ENCODE results near the gene SCN3A.

The SCN3A gene

GRCh38 chr2:165248238-165248637 lies 44.4 kb upstream of the SCN3A start:
- H3K4me1 ChIP-seq (ENCODE audit: control insufficient read depth, low read length), result no peaks in the 10 kb centered on the region
- H3K36me3 ChIP-seq (ENCODE audit: control insufficient read depth, low read length), result no peaks in the 10 kb centered on the region
- H3K4me3 ChIP-seq (ENCODE audit: low read length), result no peak overlapping the region
- no peak overlapping the region for H3K4me2 ChIP-seq (ENCODE audit: low read length)
- no peak overlapping the region for H3K27ac ChIP-seq (ENCODE audit: low read depth, low read length)
- H4K20me1 ChIP-seq (ENCODE audit: control insufficient read depth, insufficient read depth, low read depth, low read length), result no peaks in the 10 kb centered on the region
- H3K9me2 ChIP-seq (replicated peaks; ENCODE audit: control insufficient read depth, low read length), result no peaks in the 10 kb centered on the region
- peaks cover 6% of the 10 kb centered on the region; the same call in 1 of the 2 replicates for H3K27me3 ChIP-seq (ENCODE audit: control insufficient read depth, low read length)
- no peaks in the 10 kb centered on the region for H3K9me3 ChIP-seq (ENCODE audit: control insufficient read depth, insufficient read depth, low read length)
- TF ChIP-seq CTCF (IDR thresholded peaks at IDR 0.05; ENCODE audit: low read depth, low read length, poor library complexity, severe bottlenecking) (no peak), EZH2phosphoT487 (IDR thresholded peaks at IDR 0.05; ENCODE audit: borderline replicate concordance, low read length) (no peak)
- no peaks in the 10 kb centered on the region for H3K79me2 ChIP-seq (ENCODE audit: control insufficient read depth, low read length)
- H3F3A ChIP-seq (ENCODE audit: control insufficient read depth, insufficient read depth), result no peaks in the 10 kb centered on the region

- Histone ChIP-seq H3K4me1 (ENCODE audit: control insufficient read depth, low read length) (no peaks in the 10 kb centered on the region), H3K9me3 (ENCODE audit: control insufficient read depth, insufficient read depth, low read length) (no peaks in the 10 kb centered on the region), H3K79me2 (ENCODE audit: control insufficient read depth, low read length) (no peaks in the 10 kb centered on the region), H4K20me1 (ENCODE audit: control insufficient read depth, insufficient read depth, low read depth, low read length) (no peaks in the 10 kb centered on the region), H3K27ac (ENCODE audit: low read depth, low read length) (no peak overlapping the region), H3K4me2 (ENCODE audit: low read length) (no peak overlapping the region), H3K4me3 (ENCODE audit: low read length) (no peak overlapping the region), H3K9me2 (replicated peaks; ENCODE audit: control insufficient read depth, low read length) (no peaks in the 10 kb centered on the region), H3K36me3 (ENCODE audit: control insufficient read depth, low read length) (no peaks in the 10 kb centered on the region), H3F3A (ENCODE audit: control insufficient read depth, insufficient read depth) (no peaks in the 10 kb centered on the region), H3K27me3 (ENCODE audit: control insufficient read depth, low read length) (peaks cover 6% of the 10 kb centered on the region; the same call in 1 of the 2 replicates)
- TF ChIP-seq CTCF (IDR thresholded peaks at IDR 0.05; ENCODE audit: low read depth, low read length, poor library complexity, severe bottlenecking) (no peak), EZH2phosphoT487 (IDR thresholded peaks at IDR 0.05; ENCODE audit: borderline replicate concordance, low read length) (no peak)
Observed at GRCh38 chr2:165245081-165245793, 41.4 kb upstream of the SCN3A start.

- no peaks in the 10 kb centered on the region for H3K4me1 ChIP-seq (ENCODE audit: control insufficient read depth, low read length)
- no peaks in the 10 kb centered on the region for H4K20me1 ChIP-seq (ENCODE audit: control insufficient read depth, insufficient read depth, low read depth, low read length)
- no peaks in the 10 kb centered on the region for H3K9me3 ChIP-seq (ENCODE audit: control insufficient read depth, insufficient read depth, low read length)
- H3K9me2 ChIP-seq (replicated peaks; ENCODE audit: control insufficient read depth, low read length), result no peaks in the 10 kb centered on the region
- no peaks in the 10 kb centered on the region for H3K27me3 ChIP-seq (ENCODE audit: control insufficient read depth, low read length)
- H3K36me3 ChIP-seq (ENCODE audit: control insufficient read depth, low read length), result no peaks in the 10 kb centered on the region
- TF ChIP-seq CTCF (IDR thresholded peaks at IDR 0.05; ENCODE audit: low read depth, low read length, poor library complexity, severe bottlenecking) (no peak), EZH2phosphoT487 (IDR thresholded peaks at IDR 0.05; ENCODE audit: borderline replicate concordance, low read length) (no peak)
- H3K4me3 ChIP-seq (ENCODE audit: low read length), result no peak overlapping the region
- no peaks in the 10 kb centered on the region for H3F3A ChIP-seq (ENCODE audit: control insufficient read depth, insufficient read depth)
- H3K79me2 ChIP-seq (ENCODE audit: control insufficient read depth, low read length), result no peaks in the 10 kb centered on the region
- H3K4me2 ChIP-seq (ENCODE audit: low read length), result no peak overlapping the region
- H3K27ac ChIP-seq (ENCODE audit: low read depth, low read length), result no peak overlapping the region
Observed at GRCh38 chr2:165240916-165241315, 37.1 kb upstream of the SCN3A start.

Measured in DOHH2 (cell line).